Fibroblast of skin of abdomen (primary cell): Measurements from ENCODE around the gene CACNA2D2.

Source experiments
- DNase-seq: peaks from one replicate; pipeline ENCODE4 v3.0.0-alpha.2; 2013

The CACNA2D2 gene

DNA sequence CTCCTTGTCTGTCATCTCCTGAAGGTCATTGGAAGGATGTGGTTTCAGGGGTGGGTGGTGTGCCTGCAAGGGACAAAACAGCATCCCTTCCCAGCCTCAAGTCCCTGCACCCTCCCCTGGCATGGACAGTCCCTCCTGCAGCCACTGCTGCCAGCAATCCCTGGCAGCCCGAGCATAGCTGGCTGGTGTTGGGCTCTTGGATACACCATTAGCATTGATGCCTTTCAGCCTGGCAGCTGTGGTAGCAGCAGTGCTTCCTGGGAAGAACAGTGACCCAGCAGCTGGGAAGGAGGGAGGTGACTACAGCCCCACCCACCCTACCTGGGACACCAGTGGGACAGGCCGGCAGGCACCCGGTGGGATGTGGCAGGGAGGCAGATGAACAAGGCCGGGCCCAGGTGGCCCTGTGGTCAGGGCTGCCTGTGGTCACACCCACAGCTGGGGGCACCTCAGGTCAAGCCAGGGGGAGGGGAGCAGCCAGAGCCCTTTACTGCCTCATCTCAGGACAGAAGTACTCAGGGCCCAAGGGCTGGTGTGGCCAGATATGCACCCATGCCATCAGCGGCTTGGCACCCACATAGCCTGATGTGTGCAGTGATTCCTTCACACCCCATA is 111.2 kb downstream of the CACNA2D2 start:
- DNase-seq: no peak

DNA sequence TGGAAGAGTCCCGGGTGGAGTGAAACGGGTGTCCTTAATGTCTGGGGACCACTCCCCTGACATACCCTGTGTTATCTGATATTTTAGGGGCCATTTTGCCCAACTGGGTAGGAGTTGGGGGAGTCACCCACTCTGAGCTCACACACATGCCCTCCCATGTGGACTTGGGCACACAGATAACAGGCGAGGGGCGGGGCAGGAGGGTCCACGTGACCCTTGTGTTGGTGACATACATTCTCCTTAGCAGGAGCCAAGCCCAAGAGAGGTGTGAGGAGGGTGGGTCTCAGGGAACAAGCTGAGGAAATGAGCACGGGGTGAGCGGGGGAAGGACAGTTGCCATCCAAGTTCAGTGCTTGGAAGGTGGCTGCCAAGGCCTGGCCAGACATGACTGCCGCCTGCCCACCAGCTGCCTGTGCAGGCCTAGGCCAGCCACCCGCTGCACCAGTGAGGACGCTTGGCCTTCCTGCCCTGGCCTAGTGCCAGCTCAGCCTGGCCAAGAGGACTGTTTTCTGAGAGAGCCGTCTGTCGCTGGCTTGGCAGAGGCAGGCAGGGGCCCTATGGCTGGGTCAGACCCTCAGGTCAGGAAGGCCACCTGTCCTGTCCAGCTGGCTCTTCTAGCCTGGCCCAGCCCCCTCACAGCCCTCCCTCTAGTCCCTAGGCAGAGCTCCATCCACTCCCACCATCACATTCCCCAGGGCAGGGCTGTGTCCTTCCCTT is 112.8 kb downstream of the CACNA2D2 start:
- no peak for DNase-seq

DNA sequence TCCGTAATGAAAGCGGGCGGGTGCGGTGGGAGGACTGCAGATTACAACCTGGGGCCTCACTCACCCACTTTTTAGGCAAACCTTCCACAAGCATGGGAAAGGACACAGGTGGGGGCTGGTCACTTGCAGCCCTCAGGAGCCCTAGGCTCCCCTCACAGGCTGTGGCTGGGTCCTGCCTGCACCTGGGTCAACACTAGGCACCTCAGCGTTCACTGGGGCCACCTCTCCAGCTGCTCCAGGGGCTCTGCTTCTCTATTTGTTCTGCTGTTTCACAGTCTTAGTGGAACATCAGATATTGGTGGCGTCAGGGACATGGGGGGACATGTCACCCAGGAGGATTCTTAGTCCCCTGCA is 114.0 kb downstream of the CACNA2D2 start:
- no peak for DNase-seq

DNA sequence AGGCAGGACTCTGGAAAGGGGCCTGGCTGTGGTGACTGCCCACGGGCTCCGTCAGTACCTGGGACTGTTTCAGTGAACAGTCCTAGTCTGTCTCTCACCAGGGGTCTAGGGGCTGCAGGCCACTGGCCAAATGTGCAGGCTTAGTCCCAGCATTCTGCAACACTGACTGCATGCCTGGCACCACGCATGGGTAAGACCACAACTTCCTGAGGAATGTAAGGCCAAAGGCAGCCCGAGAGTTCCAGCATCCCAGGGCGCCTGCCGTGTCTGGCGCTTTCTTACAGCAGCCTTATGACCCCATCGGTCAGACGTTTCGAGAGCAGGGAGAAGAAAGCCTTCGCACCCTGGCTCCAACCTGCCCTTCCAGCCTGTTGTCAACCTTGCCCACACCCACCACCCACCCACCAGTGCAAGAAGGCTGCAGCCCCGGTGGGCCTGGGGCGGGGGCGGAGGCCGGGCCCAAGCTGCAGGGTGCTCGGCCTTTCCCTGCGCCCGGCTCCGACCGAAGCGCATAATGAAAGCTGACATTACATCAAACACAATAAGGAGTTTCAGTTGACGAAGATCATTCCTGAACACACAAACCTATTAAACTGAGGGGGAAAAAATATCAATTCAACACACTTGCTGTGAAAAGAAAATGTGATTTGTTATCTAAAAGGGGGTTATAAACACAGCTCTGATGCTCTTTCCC is 114.6 kb downstream of the CACNA2D2 start:
- no peak for DNase-seq

DNA sequence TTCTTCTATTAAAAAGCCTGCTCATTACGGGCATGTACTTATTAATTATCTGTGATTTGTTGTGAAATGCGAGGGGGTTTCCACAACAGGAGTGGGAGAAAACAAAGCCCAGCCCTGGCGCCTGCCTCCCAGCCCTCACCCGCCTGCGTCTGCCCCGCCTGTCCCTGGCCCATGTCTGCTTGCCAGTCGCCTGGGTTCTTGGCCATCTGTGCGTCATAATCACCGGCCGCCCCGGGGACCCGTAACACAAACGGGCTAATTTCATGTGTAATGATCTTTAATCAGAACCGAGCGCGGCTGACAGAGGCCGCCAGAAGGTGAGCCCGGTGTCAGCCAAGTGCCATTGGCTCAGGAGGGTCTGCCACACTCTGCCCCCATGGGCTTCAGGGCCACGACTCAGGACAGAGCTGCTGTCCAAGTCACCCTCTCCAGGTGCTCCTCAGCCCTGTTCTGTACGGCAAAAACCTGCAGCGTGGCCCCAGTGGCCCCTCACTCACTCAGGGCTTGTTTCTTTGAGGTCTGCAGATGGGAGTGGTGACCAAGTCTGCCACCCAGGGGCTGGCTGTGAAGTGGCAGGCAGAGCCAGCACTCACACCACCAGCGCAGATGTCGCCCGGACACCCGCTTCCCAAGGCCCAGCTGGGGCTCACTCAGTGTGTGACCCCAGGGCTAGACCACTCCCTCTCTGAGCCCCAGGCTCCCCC is 115.3 kb downstream of the CACNA2D2 start:
- no peak for DNase-seq

DNA sequence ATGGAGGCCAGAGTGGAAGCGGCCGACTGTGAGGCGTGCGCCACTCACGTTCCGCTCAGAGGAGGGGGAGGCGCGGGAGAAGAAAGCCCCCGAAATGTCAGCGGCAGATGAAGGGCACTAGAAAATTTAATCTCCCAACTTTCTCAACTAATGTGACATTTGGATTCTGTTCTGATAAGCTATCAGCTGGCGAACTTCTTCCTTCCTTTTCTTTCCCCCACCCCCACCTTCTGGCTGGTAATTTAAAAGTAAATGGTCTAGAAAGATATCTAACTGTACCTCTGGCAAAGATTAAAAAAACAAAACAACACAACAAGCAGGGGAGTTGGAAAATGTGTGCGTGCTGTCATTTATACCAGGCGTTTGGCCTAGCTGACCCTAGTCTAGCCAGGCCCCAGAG is 117.7 kb downstream of the CACNA2D2 start:
- no peak for DNase-seq

DNA sequence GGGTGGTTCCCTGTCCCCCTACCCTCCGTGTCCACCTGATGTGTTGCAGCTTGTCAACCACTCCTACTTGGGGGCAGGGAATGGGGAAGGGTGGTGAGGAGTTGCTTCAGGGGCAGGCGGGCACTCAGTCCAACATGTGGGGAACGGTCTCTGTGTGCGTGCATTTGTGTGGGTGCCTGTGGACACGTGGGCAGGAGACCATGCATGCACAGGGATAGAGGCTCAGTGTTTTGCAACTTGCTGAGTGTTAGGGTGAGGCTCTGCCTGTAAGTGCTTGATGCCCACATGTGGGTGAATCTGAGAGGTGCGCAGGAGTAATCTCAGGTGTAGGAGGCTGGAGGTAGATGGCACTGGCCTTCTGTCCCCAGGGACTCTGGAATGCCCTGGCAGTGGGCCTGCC is 119.7 kb downstream of the CACNA2D2 start:
- no peak for DNase-seq

DNA sequence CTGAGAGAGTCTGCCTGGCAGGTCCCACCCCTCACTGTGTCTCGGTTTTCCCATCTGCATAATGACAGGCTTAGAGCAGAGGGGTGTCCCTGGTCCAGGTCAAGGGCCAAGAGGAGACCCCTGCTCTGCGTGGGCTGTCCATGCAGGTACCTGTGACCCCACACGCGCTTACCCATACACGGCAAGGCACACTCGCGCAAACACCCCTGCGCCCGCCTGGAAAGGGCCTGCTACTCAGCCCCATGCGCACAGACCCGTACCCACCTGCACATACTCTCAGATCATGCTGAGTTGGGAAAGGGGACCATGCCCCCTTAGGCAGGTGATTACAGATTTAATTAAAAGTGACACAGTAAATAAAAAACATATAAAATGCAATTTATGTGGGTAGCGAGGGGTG is 120.7 kb downstream of the CACNA2D2 start:
- no peak for DNase-seq

DNA sequence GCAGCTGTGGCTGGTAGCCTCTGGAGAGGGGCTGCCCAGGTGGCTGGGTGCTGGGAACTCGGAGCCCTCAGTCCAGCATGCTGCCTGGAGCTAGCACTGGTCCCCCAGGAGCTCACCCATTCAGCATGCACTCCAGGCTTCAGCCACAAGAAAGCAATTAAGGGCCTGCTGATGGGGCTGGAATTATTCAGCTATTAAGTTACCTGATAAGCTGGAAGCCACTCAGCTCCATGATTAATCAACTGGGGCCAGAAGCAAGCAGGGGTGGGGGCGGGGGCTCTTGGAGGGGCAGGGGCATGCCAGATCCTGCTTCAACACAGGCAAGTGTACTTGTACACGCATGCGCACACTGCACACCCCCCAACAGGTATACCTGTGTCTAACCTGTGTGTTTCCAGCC is 122.1 kb downstream of the CACNA2D2 start:
- DNase-seq: no peak

DNA sequence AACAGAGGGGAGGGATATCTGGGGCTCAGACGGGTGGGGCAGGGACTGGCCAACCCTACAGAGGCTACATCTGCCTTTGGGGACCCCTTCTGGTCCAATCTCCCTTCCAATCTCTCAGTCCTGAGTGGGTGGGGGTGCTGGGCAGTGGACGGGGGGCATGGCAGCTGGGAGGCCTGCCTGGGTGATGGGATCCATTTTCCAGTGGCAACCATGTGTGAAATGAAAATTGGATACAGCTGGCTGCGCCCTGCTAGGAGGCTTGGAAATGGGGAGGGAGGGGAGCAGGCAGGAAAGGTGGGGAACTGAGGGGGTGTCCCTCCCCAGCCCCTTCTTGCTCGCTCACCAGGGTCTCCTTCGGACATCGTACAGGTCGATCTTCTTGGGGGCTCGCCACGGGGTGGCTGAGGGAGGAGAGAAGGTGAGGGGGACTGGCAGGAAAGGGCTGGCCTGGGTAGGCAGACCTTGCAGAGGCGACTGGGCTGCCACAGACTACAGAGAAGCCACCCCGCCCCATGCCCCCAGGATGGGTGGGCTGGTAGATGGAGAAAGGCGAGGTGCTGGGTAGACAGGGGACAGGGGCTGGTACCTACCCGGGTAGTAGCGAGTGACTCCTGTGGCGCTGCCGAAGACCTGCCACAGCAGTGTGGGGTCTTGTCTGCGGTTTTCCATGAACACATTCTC is 122.9 kb downstream of the CACNA2D2 start:
- no peak for DNase-seq

DNA sequence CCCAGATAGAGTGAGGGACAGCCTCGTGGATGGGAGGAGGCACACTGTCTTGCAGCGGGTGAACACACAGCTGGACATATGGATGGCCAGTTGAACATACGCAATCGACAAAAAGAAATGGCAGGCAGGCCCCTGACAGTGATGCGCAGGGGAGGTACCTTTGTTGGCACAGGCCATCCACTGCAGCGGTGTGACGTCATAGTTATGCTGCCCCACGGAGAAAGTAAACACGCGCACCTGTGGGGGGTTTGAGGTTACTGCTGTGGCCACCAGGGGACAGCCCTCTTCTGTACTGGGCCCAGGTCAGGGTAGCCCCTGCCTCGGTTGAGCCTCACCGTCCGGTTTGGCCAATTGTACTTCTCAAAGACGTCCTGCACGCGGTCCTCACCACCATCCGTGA is 124.7 kb downstream of the CACNA2D2 start:
- no peak for DNase-seq

DNA sequence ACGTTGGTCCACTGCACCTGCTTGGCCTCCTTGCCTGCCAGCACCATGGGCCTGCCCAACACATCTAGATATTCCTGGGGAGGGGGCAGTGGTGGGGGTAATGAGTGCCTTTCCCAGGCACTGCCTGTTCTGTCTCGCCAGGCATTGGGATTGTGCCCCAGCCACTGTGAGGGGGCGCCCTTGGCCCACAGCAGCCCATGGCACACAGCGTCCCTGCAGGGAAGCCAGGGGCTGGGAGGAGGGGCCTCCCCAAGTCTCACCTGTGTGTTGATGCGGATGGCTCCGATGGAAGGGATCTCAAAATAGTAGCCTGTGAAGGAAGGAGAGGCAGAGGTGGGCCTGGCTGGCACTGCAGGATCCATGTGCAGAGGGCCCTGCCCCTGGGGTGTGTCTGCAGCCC is 125.4 kb downstream of the CACNA2D2 start:
- no peak for DNase-seq

DNA sequence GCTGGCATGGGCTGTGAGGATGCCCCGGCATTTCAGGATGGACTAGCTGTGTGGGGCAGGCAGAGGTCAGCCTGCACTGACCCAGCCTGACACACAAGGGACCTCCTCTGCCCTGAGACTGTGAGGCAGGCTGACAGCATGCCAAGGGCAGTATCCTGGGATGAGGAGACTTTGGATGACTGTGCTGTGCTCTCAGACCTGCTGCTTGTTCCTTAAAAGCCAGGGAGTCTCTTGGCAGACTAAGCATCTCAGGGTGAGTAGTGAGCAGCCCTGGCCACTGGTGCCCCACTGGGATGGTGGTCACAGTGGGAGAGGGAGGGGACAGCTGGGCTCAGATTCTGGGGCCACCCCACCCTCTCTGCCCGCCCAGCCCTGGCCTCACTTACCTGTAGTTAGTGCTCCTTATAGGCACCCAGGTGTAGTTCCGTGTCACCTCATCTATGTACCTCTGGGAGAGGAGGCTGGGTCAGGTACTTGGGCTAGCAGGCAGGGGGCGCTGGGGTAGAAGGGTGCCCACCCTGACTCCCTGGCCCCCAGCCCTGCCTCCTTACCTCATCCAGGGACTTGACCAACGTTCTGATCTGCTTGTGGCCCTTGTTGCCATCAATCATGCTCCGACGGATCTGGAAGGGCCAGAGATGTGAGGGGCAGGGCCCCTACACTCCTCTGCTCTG is 128.0 kb downstream of the CACNA2D2 start:
- no peak for DNase-seq

DNA sequence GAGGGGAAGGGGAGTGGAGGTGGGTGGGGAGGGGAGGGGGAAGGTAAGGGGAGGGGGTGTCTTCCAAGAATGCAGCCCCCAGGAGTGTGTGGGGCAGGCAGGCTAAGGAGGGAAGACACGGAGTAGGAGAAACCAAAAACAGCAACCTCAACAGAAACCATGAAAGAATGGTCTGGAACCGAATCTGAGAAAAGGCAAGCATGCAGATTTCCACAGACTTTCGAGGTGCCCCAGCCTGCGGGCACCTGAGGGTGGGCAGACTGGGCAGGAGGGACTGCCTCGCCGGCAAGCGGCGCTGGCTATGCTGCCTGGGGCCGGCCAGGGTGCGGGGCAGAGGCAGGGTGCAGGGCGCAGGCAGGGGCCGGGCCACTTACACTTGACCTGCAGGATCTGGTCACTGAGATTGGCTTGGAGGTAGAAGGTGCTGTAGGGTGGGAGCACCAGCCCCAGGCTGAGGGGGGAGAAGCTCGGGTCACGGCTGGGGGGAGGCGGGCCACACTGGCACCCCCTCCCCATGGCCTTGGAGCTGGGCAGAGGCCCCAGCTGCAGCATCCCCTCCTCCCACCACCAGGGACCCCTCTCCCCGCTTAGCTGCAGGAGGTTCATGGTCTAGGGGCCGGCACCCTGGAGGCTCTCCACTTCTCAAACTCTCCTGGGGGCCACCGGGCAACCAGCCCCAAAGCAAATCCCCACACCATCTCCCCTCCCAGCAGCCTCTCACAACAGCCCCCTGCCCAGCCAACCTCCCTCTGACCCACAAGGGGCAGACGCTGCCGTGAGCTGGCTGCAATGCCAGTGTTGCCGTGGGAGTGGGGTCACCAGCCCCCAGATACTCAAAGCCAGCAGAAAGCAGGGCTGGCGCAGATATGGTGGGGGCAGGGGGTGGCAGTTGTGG is 128.8 kb downstream of the CACNA2D2 start:
- no peak for DNase-seq

DNA sequence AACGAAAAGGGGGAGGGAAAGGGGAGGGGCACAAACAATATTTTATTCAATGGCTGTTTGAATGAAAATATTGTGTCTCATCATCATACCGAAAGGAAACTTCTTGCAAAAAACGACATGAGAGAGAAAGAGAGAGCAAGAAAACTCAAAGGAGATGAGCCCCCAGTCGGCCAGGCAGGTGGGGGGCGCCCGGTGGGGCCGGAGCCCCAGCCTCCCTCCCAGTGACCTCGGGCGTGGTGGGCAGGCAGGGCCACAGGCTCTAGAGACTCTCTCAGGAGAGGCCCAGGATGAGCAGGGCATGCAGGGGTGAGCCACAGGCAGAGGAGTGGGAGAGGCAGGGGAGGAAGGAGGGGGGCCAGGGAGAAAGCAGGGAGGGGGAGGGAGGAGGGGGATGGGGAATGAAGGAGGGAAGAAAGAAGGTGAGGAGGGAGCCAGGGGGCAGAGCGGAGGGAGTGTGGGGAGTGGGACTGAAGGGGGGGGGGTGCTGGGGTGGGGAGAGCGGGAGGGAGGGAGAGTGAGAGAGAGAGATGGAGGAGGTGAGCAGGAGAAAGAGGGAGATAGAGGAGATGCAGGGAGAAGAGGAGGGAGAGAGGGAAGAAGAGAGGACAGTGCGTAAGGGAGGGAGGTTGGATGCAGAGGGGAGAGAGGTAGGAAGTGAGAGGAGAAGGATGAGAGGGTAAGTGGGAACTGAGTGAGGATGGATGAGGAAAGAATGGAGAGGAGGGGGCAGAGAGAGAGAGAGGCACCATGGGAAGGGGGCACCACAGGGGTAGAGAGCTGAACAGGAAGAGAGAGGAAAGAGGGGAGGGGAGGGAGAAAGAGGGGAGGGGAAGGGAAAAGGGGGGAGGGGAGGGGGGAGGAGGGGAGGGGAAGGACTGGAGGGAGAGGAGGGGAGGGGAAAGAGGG is 130.0 kb downstream of the CACNA2D2 start:
- no peak for DNase-seq

DNA sequence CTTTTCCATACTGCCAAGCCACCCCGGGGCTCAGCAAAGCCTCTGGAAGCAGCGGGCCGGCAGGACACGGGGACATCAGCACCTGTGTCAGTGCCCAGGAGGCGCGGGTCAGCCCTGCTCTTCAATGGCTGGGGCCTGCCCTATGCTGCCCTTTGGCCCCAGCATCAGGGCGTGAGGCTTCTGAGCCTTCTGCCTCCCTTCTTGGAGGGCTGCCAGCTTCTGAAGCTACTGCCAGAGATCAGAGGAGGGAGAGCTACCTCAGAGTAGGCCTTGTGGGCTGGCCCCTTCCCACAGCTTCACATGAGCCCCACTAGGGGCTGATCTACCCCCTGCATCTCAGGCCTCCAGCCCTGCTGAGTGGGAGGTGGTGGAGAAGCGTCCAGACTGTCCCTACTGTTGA is 131.1 kb downstream of the CACNA2D2 start:
- DNase-seq: no peak

DNA sequence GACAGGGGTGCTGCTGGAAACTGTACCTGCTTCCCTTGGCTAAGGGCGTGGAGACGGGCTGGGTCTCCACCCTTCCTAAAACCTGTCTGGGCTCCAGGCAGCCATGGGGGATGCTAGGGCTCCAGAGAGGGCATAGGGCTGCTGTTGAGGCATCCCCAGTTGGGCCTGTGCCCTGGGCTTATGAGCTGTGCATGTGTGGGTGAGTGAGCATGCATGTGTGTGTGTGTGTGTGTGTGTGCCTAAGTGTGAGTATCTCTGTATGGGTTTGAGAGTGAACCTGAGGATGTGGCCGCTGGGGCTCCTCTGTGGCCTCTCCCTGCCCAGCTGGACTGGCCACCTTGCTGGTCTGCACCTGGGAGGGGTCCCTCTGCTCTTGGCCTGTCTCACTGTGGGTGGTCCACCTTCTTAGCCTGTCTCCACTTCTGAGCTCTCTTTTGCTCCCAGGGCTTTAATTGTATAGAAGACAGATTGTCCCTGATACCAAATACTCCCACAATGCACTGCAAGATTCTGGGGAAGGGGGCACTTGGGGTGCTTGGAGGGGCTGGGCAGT is 132.2 kb downstream of the CACNA2D2 start:
- peak; percentile 21 for DNase-seq

DNA sequence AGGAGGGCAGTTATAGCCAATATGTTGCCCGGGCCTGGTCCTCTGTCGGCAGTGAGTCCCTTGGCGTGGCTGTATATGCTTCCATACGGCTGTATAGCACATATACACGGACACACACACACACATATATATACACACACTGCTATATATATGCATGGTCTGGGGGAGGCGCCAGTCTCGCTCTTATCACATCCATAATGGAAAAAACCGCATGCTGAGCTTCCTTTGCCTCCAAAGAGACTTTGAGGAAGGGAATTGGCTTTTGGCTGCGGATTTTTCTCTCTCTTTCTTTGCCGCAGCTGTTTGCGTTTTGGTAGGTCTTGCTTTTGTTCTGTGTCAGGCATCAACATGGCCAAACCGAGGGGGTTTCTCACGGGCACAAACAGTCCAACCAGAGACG is 132.8 kb downstream of the CACNA2D2 start:
- peak; percentile 49 for DNase-seq

DNA sequence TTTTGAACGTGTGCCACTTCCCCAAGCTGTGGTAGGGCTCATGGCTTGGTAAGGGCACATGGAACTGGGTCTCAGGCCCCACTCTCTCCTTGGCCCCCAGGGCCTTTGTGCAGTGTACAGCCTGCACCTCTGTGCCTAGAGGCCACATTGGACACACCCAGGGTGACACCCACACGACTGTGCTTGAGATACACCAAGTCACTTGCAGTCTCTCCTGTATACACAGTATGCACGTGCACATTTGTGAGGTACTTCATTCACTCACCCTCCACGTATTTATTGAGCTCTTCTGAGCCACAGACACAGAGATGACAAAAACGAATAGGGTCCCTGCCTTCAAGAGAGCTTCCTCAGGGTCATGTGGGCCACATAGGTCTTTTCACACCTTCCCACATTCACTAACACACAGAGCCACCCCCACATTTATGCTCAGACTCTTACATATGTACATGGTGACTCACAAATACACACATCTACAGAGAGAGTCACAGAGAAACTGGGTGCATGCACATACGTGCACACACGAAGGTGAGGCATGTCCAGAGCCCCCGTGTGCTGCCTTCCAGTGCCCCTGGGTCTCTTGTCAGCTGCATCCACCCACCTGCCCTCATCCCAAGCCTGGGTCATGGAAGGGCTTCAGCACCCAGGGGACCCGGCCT is 134.3 kb downstream of the CACNA2D2 start:
- DNase-seq: no peak
